K562 (cell line): ENCODE measurements around the gene NFIC. TPM values are rescaled to one million over a fixed set of nuclear protein-coding genes. Genes with fewer than 3 reads are reported as not detected.

Source experiments
- CHD7 ChIP-seq: fragments of 200-600 bp; sonication (generic); IDR thresholded peaks from one replicate; pipeline ENCODE4 v1.6.1; 2012; ENCODE audit warnings: mild to moderate bottlenecking, low read depth, low read length, inconsistent platforms
- MCM5 ChIP-seq: fragments of 450-650 bp; IDR thresholded peaks from 2 replicates; pipeline ENCODE4 v1.6.1; 2016; ENCODE audit warnings: low read depth
- RERE ChIP-seq: sonication (generic); formaldehyde crosslinking; IDR thresholded peaks from 2 replicates; pipeline ENCODE4 v1.8.0; 2023; ENCODE audit warnings: missing genetic modification reagents, mild to moderate bottlenecking, borderline replicate concordance
- THRA ChIP-seq: fragments of 450-650 bp; IDR thresholded peaks from 2 replicates; pipeline ENCODE4 v1.6.1; 2017; ENCODE audit warnings: mild to moderate bottlenecking, moderate library complexity
- polyA plus RNA-seq, 8 experiments: library from polyadenylated mRNA; depleted of rRNA in 4 of 8; stranded (reverse) in 5 of 8; unstranded in 3 of 8; fragments of >200 nt; fragmentation: Nextera tagmentation in 2 of 8; fragmentation: Illumina TruSeq in 1 of 8; extraction: Ambion mirVana in 2 of 8; extraction: Trizol in 1 of 8; gene quantifications; 2 replicates each; pipeline versions ENCODE4 v1.2.1 to v1.2.3, GENCODE V29; 2011 to 2014; ENCODE audit warnings: inconsistent platforms in 1 of 8, missing spikeins in 1 of 8
- total RNA-seq, 7 experiments: library from RNA; depleted of rRNA in 6 of 7; stranded (reverse); fragments of >200 nt in 6 of 7; fragmentation: Illumina TruSeq in 2 of 7; extraction: Trizol in 2 of 7; gene quantifications; 2 replicates each; pipeline versions ENCODE4 v1.2.1 to v1.2.3, GENCODE V29; 2011 to 2021; ENCODE audit warnings: low replicate concordance in 1 of 7

The NFIC gene
- total and polyA plus RNA-seq, 9 of the 15 experiments (the other 6 are each of a cell fraction or from before 2014, with no cell fraction given), result 0.71 to 62.1 (median 6.9) TPM

GRCh38 chr19:3365836-3366752 is at the start of gene NFIC (continued):
- no peak for TF ChIP-seq RERE (CRISPR knock-in tag)
- no peak for TF ChIP-seq THRA
- TF ChIP-seq MCM5, result no peak
- TF ChIP-seq CHD7, result no peak
